ENCODE data around the gene ANKMY2.

The ANKMY2 gene

DNA sequence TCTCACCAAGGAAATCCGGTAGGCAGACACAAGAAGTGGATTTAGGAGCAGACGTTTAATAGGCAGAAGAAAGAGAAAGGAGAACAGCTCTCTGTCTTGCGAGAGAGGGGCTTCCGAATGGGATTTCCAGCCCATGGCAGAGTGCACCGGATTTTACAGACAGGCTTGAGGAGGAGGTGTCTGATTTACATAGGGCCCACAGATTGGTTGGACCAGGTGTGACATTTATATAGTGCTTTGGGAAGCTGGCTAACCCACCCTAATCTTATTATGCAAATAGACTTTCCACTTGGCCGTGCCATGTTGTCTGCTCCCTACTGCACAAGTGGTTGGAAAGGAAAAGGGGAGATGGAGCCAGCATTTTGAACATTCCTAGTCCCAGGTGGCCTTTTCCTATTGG lies 57.8 kb downstream of the ANKMY2 start:
- H3K27ac ChIP-seq = no peak overlapping the region
- no peak for DNase-seq (ENCODE audit: low read depth, low spot score)

DNA sequence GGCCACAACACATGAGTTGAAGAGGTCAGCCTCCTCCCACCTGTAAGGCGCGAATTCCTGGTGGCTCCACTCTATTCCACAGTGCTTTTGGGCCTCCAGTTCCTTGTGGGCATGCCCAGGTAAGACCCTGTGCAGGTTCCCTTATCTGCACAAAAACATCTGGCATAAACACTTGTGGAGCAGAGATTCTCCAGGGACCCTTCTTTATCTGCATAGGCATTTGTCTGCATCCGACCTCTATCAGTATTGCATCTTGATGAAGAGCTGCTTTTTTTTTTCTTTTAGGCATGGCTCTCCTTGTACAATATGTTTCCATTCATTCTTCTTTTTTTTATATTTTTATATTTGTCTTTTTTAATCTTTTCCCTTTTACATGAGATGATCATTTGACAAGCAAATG lies 58.4 kb downstream of the ANKMY2 start:
- H3K27ac ChIP-seq = no peak overlapping the region
- DNase-seq (ENCODE audit: low read depth, low spot score) = no peak

DNA sequence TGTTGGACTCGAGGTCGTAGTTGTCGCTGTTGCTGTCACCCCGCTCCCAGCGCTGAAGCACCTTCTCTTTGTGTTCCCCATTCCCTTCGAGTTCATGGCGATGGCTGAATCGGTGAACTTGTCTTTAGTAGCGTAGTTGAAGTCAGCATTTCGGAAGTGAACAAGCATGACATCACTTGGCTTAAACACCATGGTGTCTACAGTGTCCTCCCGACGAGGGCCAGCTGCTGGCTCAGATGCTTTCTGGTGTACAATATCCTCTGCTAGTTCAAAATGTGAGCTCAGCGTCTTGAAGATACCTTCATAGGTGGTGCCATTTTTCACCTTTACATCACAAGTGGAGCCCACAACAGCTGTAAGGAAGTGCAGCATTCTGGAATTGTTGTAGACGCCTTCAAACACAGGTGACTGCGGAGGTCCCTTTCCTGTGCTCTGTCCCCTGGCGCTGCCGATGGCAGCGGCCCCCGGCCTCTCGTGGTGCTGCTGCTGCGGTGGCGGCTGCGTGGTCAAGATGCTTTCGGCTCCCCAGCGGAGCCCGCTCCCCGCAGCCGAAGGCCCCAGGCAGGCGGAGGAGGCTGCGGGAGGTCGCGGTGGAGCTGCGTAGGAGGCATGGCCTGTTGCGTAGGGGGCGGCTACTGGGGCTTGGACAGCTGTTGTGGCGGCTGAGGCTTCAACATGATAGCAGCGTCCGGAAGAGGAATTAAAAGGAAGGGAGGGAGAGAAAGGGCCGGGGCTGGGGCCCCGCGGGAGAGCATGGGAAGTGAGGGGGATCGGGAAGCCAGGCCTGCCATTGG lies 59.3 kb downstream of the ANKMY2 start:
- H3K27ac ChIP-seq = no peak overlapping the region
- DNase-seq (ENCODE audit: low read depth, low spot score) = no peak

DNA sequence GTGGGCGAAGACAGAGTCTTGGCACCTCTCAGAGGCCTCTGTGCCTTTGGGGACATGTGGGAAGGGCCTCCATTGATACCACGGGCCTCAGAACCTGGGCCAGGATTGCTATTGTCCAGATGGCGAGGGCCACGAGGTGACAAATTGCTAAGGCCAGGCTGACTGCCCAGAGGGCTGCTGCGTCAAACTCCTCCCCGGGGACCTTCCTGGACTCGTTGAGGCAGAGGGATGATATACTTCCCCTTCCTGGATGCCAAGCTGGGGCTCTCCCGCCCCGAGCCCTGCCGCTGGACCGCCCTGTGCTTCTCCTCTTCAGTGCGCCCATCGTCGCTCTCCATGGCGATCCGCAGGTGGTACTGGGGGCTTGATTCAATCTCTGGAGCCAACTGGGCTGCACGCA lies 60.0 kb downstream of the ANKMY2 start:
- no peak for DNase-seq (ENCODE audit: low read depth, low spot score)
- no peak overlapping the region for H3K27ac ChIP-seq

DNA sequence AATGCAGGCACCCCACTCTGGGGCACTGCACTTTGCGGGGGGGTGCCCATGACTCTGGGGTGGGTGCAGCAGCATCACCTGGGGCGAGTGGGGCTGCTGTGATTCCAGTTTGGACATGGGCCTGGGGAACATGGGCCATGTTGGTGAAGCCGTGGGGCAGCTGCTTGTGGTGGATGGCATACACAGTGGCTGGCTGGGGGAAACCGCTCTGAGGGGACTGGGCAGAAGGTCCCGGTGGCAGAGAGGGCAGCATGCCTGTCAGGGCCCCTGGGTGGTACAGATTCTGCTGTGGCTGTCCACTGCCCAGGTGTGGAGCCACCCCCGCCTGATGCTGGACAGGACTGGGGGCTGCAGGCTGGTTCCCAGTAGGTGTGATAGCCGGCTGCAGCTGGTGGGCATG lies 61.7 kb downstream of the ANKMY2 start:
- DNase-seq (ENCODE audit: low read depth, low spot score) = no peak
- no peak overlapping the region for H3K27ac ChIP-seq

DNA sequence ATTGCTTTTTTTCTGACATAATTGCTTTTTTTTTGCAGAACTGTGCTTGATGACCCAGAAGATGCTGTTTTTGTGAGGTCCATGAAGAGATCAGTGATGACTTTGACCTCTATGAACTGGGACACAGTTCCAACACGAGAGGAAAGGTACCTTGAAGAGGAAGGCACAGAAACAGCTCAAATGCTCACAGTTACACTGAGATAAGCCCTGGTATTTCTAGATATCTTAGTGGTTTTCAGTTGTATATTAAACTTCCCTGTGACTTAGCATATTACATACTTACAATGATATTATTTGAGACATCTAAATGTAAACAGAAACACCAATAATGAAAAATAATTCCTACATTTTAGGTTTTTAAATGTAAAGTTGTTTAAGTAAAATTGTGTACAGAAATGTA lies 64.3 kb downstream of the ANKMY2 start:
- no peak overlapping the region for H3K27ac ChIP-seq
- DNase-seq (ENCODE audit: low read depth, low spot score) = no peak

DNA sequence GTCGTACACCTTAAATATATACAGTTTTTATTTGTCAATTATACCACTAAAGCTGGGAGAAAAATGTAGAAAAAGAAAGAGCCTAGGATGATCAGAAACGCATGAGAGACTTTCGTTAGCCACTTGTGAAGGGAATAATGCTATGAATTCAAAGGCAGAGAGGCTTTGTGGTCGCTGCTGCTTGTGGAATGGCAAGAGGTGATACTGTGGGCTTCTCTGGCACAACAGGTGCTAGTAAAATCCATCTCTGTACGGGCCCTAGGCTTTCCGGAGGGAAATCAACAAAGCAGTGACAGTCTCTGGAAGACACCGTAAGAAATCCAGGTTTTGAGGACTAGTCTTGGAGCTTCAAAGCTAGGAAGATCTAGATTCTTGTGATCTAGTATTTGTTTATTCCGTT lies 66.3 kb downstream of the ANKMY2 start:
- DNase-seq (ENCODE audit: low read depth, low spot score) = no peak
- H3K27ac ChIP-seq = no peak overlapping the region

DNA sequence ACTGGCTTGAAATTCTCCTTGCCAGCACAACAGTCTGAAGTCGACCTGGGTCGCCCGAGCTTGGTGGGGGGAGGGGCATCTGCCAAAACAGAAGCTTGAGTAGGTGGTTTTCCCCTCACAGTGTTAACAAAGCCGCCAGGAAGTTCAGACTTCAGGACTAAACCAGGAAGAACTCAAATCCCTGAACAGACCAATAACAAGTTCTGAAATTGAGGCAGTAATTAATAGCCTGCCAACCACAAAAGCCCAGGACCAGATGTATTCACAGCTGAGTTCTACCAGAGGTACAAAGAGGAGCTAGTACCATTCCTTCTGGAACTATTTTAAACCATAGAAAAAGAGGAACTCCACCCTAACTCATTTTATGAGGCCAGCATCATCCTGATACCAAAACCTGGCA lies 73.6 kb downstream of the ANKMY2 start:
- H3K27ac ChIP-seq = no peak overlapping the region
- no peak for DNase-seq (ENCODE audit: low read depth, low spot score)

DNA sequence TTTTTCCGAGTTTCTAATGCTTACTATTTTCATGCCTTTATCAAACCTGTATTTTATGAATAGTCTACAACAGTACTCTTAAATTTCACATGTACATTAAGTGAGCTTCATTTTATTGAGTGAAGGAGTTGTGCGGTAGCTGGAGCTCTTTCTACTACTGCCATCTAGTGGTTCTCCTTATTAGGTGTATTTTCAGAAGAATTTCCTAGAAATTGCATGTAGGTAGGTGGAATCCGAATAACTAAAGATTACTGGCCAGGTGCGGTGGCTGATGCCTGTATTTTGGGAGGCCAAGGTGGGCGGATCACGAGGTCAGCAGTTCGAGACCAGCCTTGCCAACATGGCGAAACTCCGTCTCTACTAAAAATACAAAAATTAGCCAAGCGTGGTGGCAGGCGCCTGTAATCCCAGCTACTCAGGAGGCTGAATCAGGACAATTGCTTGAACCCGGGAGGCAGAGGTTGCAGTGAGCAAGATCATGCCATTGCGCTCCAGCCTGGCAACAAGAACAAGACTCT lies 80.6 kb downstream of the ANKMY2 start:
- no peak for DNase-seq (ENCODE audit: low read depth, low spot score)
- no peak overlapping the region for H3K27ac ChIP-seq

DNA sequence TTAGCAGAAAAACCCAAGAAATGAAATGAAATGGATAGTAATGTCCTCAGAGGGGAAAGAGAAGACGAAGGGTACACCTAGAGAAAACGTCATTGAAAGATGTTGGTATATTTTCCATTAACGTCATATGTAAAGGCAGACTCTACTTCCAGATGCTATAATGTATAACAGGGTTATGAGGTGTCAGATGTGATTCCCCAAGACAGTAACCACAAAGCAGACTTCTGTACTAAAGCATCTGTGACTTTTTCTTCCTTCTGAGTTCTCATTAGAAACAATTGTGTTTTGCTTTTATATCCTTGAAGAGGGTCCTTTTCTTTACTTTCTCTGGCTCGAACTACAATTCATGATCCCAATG lies 81.6 kb downstream of the ANKMY2 start:
- no peak for DNase-seq (ENCODE audit: low read depth, low spot score)
- no peak overlapping the region for H3K27ac ChIP-seq

DNA sequence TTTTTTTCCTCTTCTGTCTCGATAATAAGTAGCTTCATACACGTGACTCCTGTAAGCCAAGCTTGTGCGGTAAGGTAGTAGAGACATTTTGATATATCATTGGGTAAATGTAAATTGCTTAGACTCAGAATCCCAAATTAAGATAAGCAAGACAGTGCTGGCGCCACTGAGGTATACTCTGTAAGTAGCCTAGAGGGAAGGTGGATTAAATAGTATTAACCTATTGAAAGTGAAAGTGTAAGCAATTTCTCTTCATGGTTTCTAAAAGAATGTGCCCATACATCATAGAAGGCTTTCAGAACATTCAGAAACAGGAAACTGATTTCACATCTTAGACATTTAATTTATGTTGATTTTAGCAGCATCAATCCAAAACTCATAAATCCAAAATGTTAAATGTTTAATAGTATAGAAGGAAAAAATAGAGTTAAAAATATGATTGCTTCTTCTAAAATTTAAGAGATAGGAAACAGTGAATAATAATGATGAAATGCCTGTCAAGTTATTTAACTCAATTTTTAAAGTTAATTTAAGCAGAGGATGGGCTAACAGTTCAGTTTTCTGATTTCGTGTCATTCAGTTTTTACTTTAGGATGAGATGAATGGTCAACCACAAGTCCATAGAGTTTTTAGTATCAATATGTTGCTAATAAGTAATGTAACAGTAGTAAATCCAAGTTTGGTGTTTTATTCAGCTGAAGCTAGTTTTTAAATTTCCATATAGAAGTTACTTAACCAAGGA lies 82.1 kb downstream of the ANKMY2 start:
- DNase-seq (ENCODE audit: low read depth, low spot score) = no peak
- no peak overlapping the region for H3K27ac ChIP-seq

DNA sequence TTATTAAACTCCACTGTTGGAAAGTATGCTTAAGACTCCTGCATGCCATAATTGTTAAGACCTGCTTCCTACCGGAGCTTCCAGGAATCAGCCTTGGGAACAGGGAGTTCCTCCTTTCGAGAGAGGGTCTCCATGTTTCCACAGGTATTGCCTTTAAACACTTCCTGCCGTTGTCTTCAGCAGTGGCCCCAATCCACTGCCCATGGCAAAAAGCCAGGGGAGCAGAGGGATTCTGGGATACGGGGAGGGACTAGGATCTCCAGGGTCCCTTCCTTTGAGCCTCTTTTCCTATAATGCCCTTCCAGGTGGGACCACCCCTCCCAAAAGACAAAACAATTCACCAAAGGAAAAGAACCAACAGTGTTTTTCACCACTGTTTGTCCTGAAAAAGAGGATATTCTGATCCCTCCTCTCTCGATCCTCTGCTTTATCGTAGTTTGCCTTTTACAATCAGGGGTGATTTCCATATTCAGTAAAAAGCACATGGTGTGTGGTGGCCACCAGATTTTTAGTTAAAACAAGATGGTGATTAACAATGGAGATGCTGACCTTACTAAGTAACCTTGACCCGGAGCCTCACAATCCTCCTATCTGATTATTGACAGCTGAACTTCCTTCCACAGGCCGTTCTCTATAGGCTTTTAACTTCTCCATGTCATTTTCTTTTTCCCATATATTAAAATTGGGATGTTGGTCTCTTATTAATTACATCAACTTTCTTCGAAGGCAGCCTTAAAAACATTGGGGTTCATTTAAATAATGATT lies 82.9 kb downstream of the ANKMY2 start:
- H3K27ac ChIP-seq = no peak overlapping the region
- no peak for DNase-seq (ENCODE audit: low read depth, low spot score)

DNA sequence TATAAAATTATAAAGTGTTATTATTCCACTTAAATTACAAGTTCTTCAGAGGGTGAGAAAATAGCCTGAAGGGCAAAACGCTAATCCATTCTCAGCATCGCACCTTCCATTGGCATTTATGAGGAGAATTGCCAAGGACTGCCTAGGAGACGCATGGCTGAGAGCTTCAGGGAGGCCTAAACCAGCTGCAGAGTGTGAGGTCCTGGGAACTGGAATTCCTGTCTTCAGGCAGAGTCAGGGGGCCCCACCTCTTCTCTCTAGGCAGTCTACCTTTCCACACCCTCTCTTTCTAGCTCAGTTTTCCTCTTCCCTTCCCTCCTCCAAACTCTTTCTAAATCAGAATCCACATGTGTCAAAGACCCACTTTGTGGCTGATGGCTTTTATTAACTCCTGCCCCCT lies 83.6 kb downstream of the ANKMY2 start:
- DNase-seq (ENCODE audit: low read depth, low spot score) = no peak
- no peak overlapping the region for H3K27ac ChIP-seq

DNA sequence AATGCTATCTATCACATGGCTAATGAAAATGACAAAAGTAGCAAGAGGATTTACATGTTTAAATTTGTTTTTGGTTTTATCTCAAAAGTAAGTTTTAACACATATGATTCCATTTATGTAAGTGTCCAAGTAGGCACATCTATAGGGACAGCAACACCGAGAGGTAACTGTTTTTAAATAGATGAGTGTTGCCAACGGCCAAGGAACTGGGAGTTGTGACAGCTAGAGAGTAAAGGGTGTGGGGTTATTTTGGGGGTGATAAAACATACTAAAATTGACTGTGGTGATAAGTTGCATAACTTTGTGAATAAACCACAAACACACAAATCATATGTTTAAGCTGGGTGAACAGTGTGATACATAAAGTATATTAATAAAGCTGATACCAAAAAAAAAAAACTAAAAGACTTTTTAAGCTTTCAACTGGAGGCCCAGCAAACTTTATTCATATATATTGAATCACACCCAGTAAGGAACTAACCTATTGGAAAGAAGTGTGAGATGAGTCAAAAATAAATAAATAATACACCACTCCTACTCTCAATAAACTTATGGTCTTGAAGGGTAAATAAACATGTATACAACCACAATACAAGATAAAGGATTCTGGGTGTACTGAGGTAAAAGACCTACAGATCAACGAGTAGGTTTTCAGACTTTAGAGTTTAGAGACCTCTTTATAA lies 85.9 kb downstream of the ANKMY2 start:
- H3K27ac ChIP-seq = no peak overlapping the region

DNA sequence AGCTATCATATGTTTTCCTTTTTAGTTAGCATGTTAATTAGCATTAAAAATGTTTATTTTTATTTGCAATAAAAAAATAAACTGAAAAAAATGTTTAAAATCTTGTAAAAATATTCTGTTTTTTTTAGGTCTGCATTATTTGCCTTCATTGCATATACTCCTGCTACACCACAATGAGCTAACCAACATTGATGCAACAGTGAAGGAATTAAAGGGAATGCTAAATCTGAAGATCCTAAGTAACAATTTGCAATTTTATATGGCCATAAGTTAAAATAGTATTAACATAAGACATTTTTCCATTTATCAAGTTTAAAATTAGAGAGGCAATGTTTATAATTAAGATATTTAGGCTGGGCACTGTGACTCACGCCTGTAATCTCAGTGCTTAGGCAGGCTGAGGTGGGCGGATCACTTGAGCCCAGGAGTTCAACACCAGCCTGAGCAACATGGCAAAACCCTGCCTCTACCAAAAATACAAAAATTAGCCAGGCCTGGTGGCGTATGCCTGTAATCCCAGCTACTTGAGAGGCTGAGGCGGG lies 86.7 kb downstream of the ANKMY2 start:
- DNase-seq (ENCODE audit: low read depth, low spot score) = no peak

More for the DNA sequence above, 85.9 kb downstream of the ANKMY2 start:
- no peak for DNase-seq (ENCODE audit: low read depth, low spot score)

DNA sequence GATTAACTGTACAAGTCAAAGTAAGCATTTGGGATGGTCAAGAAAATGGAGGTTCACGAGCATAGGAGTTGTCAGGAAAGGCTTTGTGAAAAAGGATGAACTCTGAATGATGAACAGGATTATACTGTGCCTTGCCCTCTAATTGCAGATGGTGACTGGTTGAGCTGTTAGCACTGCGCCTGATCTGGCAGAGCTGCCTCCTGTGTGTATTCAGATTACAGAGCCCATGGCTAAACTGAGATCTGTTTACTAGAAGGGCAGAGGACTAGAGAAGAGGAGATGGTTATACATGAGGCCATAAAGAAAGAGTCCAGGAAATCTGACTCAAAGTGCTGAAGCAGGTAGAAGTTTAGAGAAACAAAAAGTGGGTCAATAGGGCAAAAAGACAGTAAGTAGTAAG lies 89.2 kb downstream of the ANKMY2 start:
- no peak overlapping the region for H3K27ac ChIP-seq
- no peak for DNase-seq (ENCODE audit: low read depth, low spot score)

More for the DNA sequence above, 86.7 kb downstream of the ANKMY2 start:
- H3K27ac ChIP-seq = no peak overlapping the region

DNA sequence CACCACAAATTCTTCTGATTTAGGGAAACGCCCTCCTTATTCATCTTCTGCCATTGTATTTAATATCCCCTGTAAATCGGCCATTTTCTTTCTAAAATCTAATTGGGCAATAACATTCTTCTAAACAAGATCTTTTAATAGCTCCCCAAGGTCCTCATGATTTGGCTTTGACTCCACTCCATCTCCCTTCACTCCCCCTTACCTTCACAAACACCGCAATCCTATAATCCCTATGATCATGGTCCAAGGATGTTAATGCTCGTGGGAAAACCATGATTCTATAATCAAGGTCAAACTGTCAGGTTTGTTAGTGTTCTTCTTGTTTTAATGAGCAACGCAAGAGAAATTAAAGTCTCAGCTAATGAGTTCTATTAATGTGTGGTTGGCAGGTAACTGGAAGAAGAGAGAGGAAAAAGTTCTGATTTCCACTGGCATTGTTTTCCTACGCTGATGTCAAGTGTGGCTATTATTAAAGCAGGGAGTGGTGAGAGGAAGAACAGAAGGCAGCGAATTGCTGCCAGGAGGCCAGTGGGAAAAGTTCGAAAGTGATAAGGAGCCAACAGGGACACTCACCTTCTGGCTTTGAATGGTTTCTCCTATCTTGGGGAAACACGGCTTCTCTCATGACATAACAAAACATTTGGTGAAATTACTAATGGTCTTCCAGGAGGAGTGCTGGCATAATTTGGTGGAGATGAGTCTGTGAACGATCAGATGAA lies 90.9 kb downstream of the ANKMY2 start:
- H3K27ac ChIP-seq = no peak overlapping the region
- no peak for DNase-seq (ENCODE audit: low read depth, low spot score)

DNA sequence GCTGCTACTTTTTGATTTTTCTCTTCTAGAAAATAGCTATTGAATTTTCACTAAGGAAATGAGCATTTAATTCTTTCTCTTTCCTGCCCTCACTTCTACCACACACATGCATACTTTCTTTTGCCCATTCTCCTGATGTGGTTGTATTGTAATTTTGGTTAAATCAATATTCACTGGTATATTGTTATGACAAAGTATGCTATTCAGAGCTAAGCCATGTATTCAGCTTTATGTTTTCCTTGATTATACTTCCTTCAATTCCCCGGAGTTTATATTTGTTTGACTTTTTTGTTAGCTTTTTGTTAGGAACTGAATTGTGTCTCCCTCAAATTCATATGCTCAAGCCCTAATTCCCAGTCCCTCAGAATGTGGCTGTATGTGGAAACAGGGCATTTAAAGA lies 94.9 kb downstream of the ANKMY2 start:
- no peak for DNase-seq (ENCODE audit: low read depth, low spot score)
- H3K27ac ChIP-seq = no peak overlapping the region
